ENCODE measurements around the gene XIRP1.

The XIRP1 gene

GRCh38 chr3:39158148-39158715 lies 34.2 kb downstream of the XIRP1 start:
- DNase-seq: no peak

DNA sequence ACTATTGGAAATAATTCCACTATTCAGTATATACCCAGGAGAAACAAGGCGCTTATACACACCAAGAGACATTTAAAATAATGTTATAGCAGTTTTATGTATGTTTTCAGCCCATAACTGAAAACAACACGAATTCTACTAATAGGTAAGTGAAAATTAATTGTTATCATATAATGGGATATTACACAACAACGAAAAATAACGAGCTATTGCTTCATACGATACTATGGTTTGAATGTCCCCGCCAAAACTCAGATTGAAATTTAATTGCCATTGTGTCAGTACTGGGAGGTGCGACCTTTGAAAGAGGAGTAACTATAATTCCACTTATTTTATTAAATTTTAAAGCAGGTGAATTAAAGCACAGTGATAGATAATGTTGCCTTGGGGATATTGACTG lies 35.0 kb downstream of the XIRP1 start:
- no peak for DNase-seq

DNA sequence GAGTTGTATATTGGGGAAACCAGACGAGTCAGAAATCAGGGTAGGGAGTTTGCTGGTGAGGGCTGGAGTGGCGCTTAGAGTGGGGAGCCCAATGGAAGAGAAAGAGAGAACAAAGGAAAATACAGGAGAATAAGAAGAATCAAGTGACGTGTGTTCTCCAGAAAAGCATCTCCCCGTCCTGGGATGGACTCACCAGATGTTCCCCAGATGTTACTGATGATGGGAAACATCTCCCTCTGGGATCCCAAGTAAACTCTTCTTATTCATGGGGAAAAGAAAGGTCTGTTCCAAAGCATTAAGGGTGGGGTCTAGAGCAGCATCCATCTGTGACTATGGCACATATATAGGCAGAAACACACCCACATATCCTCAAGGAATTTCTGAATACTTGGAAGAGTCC lies 36.0 kb downstream of the XIRP1 start:
- DNase-seq: no peak

- DNase-seq: no peak
Observed at GRCh38 chr3:39154280-39155021, 37.9 kb downstream of the XIRP1 start.

DNA sequence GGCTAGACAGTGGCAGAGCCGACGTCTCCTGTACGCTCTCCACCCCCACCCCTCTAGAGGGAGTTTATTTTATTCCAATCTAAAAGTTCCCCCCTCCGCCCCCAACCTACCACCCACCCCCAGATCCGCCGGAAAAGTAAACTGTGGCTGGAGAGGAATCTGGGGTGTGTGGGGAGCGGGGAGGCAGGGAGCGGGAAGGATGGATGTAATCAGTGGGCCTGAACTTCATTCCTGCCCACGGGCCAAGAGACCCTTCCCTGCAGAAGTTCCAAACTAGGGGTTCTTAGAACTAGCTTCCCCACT lies 38.5 kb downstream of the XIRP1 start:
- no peak for DNase-seq

- peak; percentile 64 for DNase-seq
Observed at GRCh38 chr3:39150803-39151631, 41.4 kb downstream of the XIRP1 start.

- no peak for DNase-seq
Observed at GRCh38 chr3:39150148-39150802, 42.1 kb downstream of the XIRP1 start.

- no peak for DNase-seq
Observed at GRCh38 chr3:39149498-39150147, 42.8 kb downstream of the XIRP1 start.

DNA sequence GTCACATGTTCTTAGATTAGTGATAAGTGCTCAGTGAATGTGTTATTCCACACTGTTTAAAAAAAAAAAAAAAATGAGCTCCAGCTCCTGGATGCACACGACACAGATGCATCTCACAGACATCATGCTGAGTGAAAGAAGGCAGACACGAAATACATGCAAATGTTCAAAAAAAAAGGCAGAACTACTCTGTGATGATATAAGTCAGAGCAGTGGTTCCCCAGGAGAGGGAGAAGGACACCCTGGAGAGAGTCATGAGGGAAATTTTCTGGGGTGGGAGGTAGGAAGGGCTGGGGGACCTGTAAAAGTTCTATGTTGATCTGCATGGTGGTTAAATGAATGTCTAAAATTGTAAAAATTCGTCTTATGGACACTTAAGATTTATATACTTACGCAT lies 43.3 kb downstream of the XIRP1 start:
- peak; percentile 70 for DNase-seq

DNA sequence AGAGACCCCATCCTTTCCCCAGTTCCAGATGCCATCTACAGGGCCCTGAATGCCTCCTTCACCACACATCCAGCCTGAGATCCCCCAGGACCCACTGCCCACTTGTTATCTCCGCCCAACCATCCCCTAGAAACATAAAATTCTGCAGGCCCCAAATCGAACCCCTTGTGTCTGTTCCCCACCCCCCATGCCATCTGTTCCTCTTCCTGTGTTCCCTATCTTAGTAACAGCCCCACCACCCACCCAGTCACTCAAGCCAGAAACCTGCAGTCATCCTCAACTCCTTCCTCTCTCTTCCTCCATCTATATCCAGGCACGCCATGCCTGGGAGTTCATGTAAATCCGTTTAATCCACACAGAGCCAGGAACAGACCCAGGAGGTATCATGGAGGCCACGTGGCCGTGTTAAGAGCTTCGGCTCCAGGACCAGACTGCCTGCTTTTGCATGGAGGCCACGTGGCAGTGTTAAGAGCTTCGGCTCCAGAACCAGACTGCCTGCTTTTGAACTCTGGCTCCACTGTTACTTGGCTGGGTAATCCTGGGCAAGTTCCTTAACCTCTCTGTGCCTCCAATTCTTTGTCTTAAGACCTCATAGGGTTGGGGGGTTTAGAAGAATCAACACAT lies 43.8 kb downstream of the XIRP1 start:
- DNase-seq: peak; percentile 64

DNA sequence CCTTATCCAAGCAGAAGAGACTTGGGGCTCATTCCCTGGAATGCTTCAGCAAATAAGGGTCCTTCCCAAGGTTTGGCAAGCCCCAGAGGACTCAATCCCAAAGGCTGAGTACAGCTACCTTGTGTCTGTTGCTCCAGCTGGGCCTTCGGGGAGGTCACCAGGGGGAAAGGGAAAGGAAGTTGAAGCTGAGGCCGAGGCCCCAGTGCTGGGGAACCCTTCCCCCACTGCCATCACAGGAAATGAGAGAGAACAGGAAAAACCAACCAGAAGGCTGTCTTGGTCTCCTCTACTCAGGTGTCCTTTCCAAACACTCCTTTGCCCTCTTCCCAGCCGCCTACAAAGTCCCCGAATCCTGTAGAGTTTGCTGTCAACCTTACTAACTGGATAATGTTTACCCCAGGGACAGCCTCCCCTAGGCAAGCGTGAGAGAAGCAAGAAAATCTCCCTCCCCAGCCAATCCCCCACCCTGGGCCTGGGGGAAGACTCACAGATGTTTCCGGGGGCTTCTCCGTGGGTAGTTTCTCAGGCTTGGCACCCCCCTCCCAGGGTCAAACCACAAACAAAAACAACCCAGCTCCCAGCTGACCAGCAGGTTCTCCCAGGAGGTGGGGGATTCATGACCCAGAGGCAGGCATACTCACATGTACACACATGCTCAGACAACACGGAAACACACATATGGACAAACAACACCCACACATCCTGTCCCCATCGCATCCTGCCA lies 44.5 kb downstream of the XIRP1 start:
- DNase-seq: peak; percentile 48

- peak; percentile 93 for DNase-seq
Observed at GRCh38 chr3:39146611-39147591, 45.5 kb downstream of the XIRP1 start.

- DNase-seq: peak; percentile 94
Observed at GRCh38 chr3:39146083-39146501, 46.3 kb downstream of the XIRP1 start.

DNA sequence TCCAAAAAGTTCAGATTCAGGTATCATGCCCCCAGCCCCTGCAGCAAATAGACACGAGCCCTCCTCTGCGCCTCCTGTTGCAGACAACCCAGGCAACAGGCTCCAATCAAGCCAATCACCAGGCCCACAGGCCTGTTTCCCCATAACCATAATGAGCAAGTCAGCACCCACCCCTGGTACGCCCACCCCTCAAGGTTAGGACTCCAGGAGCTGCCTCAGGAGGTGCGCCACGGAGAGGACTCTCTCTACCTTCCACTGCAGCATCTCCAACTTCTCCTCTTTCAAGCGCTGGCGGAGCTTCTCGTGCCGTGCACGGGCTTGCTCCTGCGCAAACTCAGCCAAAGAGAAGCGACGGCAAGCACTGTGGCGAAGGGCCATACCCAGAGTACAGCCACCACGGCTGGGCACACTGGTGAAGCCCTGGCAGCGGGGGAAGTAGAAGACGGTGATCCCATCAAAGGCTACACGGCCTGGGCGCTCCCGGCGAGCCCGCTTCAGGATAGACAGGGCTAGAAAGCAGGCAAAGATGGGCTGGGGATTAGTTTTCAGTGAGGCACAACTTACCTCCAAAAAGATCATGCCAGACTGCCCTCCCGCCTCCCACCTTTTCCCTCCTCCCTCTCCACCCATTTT lies 47.5 kb downstream of the XIRP1 start:
- DNase-seq: no peak

DNA sequence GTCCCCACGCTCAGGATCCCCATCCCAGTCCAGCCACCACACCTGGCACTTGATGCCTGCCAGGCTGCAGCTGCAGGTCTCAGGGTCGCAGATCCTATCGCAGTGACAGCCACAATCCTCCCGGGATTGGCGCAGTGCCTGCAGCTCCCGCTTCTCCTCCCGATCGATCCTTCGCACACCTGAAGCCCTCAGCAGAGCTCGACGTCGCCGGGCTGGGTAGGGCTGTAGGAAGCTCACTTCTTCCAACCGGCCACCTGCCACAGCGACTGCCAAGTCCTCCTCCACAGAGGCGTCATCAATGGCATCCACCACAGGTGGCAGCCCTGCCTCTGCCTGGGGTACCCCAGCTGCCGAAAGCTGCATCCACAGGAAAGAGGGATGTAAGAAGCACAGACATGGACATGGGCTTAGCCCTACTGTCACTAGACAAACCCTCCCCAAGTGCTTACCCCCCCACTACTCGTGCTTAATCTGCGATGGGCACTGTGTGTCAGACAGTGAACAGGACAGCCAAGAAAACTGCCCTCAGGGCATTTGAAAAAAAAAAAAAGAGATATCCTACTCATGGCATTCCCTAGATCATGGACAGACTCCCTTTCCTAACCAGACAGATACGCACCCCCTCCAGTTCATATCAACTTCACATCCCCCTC lies 48.2 kb downstream of the XIRP1 start:
- no peak for DNase-seq

DNA sequence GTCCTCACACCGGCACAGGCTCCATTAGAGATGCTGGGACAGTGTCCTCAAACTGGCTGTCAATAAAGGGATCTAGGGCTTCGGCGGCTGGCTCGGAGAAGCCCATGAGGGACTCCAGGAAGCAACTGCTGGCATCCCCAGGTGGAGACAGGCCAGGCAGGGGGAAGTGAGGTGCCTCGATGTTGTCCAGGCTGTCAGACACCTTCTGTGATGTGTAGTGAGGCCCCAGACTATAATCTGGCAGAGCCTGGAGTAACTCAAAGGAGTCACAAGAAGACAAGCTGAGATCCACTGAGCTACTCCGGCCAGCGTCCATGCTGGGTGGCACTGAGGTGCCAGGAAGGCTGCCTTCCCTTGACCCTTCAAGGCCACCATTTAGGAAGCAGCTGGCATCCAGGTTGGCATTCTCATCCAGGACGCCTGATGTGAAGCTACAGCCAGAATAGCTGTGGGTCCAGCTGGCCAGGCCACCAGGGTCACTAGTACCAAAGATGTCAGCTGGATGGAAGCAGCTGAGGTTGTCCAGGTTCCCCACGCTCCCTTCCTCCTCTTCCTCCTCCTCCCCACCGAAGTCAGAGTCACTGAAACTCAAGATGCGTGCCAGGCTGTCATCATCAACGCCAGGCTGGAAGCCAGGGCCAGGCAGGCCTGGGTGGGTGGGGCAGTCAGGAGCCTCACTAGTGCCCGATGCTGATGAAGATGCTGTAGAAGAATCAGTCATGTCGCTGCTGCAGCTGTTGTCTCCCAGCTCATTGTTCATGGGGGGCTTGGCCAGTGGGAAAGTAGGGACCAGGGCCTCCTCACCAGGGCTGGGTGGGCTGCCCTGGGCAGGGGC lies 49.1 kb downstream of the XIRP1 start:
- no peak for DNase-seq

GRCh38 chr3:39142067-39142466 lies 50.3 kb downstream of the XIRP1 start:
- no peak for DNase-seq

DNA sequence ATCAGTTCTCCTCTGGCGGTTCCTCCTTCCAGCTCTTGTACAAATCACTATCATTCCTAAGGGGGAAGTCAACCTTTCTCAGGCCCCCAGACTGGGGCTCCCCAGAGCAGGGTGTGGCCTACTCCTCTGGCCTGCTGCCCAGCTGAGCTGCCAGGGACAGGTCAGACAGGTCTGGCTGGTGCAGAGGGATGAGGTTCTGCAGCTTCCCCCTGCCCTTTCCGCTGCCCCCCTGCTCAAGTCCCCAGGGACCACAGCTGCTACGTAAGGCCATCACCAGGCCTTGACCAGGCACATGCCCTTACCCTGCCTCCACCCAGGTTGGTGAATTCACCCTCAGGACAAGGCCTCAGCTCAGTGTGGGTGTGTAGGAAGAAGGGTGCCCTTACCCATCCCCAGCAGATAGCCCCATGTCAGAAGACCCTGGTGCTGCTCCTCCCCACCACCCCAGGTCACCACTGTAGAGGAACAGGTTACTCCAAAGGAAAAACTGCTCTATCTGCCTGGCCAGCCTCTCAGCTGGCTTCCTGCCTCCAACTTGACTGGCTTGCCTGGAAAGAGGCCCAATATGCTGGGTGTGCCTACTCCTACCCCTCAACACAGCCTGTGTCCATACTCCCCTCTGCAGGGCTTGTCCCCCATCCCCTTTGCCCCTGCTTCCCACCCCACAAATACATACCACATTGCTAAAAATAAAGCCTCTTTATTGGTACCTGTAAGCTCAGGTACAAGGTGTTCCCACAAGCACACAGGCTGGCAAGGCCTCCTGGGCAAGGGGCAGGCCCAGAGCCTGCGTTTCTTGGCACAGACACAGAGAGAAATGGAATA lies 51.0 kb downstream of the XIRP1 start:
- DNase-seq: peak; percentile 57
